ENCODE measurements around the gene OPCML.

DNA sequence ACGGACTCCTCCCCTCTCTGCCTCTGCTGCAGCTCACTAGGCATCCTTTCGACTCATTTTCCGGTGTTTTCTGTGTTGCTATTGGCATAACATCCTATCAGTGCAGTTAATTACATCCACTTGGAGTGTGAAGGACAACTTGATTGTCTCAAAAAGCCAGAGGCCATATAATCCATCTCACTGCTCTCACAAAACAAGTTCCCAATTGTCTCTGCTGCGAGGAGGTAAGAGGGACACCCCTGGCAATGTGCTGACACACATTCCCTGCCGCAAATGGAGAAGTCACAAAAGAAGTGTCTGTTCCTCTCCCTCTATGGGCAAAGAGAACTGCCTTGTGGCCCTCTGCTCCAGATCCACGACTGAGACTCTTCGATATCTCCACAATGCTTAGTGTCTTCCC lies 618.4 kb downstream of the OPCML start:
- no peak for TF ChIP-seq PATZ1 (CRISPR knock-in tag; IDR thresholded peaks at IDR 0.05; ENCODE audit: borderline replicate concordance)
- TF ChIP-seq CREB5 (CRISPR knock-in tag; IDR thresholded peaks at IDR 0.05; ENCODE audit: low read depth) = no peak
- TF ChIP-seq ZFP30 (CRISPR knock-in tag; IDR thresholded peaks at IDR 0.05) = no peak
- no peak for TF ChIP-seq ZNF70 (CRISPR knock-in tag; IDR thresholded peaks at IDR 0.05)
- no peak for TF ChIP-seq CSDC2 (CRISPR knock-in tag; IDR thresholded peaks at IDR 0.05)
- no peak for TF ChIP-seq TCF4 (CRISPR knock-in tag; IDR thresholded peaks at IDR 0.05; ENCODE audit: borderline replicate concordance)
- TF ChIP-seq SNAI2 (CRISPR knock-in tag; IDR thresholded peaks at IDR 0.05) = no peak
- TF ChIP-seq ZNF8 (CRISPR knock-in tag; IDR thresholded peaks at IDR 0.05) = no peak
- no peak for TF ChIP-seq ZFP3 (CRISPR knock-in tag; IDR thresholded peaks at IDR 0.05)
- no peak for TF ChIP-seq RARB (CRISPR knock-in tag; IDR thresholded peaks at IDR 0.05)
- TF ChIP-seq ZNF565 (CRISPR knock-in tag; conservative IDR thresholded peaks at IDR 0.05; ENCODE audit: low read depth) = no peak
- no peak for TF ChIP-seq ARNTL (CRISPR knock-in tag; IDR thresholded peaks at IDR 0.05; ENCODE audit: borderline replicate concordance, low read depth)
- TF ChIP-seq PPARA (CRISPR knock-in tag; IDR thresholded peaks at IDR 0.05; ENCODE audit: borderline replicate concordance) = no peak
- no peak for TF ChIP-seq GLIS3 (CRISPR knock-in tag; IDR thresholded peaks at IDR 0.05)

Measured in SK-N-SH treated with all-trans-retinoic acid at 6 μM for 48 hours (cell line).